ENCODE results near the gene RMRP.
"Not testable (repeated sequence)": the region's sequence is repeated elsewhere in the genome, so short reads cannot be mapped to it uniquely, and the experiment has no call there.

RMRP gene

DNA sequence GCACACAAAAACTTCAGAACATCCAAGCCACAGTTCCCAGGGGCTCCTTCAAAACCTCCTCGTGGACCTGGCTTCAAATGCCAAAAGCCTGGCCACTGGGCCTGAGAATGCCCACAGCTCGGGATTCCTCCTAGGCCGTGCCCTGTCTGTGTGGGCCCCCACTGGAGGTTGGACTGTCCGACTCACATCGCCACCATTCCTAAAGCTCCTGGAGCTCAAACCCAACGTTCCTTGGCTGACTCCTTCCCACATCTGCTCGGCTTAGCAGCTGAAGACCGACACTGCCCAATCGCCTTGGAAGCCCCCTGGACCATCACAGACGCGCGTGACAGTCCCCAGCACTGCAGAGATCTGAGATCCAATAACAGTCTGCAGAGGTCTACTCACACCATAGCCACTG lies 14.8 kb downstream of the RMRP start:
- DNase-seq (ENCODE audit: low read depth, low spot score) = no peak

DNA sequence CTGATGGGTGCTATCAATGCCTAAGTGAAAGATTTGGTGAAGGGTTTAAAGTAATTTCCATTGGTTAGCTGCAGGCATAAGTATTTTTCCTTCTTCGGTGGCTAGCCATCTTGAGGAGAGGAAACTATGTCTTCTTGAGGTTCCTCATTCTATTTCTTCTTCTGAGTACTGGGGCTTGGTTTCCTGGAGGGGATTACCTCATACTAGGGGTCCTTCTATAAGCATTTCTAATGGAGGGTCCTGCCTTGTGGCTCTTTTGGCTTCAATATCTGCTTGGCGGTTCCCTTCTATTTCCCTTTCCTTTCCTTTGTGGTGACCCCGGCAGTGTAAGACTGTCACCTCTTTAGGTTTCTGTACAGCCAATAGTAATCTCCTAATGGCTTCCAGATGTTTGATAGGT lies 16.3 kb downstream of the RMRP start:
- not testable (repeated sequence) for DNase-seq (ENCODE audit: low read depth, low spot score)

DNA sequence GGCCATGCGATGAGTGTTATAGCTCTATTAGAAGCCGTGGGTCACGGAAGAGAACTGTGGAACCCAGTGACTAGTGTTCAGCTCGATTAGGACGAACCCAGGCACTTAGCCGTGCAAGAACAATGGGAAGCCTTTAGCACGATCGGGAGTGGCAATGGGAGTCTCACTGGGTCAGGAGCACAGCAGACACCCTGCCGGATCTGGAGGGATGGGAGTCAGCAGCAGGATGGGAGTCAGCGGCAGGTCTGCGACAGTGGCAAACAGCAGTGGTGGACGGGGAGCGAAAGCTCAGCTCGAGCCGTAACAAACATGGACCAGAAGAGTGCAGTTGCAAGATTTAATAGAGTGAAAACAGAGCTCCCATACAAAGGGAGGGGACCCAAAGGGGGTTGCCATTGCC lies 17.4 kb downstream of the RMRP start:
- not testable (repeated sequence) for DNase-seq (ENCODE audit: low read depth, low spot score)

DNA sequence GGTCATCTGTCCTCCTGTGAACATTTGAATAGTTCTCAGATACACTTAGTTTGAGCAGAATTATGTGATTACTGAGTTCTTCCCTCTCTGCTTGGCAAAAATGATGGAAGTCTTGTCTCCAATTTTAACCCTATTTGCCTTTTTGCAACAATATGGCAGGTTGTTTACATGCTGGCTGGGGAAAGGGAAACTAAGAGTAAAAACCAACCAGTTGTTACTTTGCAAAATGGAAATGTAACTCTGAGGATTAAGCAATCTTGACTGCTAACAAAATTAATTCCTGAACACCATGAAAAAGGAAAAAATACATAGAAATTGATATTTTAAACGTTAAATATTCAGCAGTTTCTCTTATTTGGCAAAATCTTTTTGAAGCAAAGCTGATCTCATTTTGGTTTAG lies 18.2 kb downstream of the RMRP start:
- DNase-seq (ENCODE audit: low read depth, low spot score) = no peak

DNA sequence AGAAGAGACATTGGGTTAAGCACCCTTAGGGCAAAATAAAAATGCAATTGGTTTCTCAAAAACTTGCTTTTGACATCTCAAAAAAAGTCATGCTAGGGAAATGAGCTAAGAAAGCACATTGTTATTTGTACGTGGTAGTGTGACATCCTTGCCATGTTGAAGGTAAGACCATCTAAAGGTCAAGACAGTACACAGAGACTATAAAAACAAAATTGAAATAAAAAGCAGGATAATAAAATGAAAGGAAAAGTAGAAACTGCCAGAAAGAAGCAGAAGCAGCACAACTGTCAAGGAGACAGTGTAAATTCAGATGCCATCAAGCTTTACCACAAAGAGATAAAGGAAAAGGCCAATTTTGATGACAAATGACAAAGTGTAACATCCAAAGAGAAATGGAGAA lies 18.6 kb downstream of the RMRP start:
- not testable (repeated sequence) for DNase-seq (ENCODE audit: low read depth, low spot score)

DNA sequence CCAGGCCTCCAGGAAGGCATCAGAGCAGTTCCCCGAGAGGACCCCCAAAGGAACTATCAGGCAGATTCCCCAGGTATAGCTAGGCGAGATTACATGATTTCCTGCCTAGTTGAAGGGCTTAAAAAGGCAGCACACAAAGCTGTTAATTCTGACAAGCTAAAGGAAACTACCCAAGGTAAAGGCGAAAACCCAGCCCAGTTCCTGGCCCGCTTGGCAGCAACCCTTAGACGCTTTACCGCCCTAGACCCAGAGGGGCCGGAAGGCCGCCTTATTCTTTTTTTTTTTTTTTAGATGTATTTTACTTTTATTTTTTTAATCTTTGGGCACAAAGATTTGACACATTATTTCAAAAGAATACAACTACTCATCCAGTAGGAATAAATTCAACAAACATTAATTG lies 19.1 kb downstream of the RMRP start:
- DNase-seq (ENCODE audit: low read depth, low spot score) = not testable (repeated sequence)

DNA sequence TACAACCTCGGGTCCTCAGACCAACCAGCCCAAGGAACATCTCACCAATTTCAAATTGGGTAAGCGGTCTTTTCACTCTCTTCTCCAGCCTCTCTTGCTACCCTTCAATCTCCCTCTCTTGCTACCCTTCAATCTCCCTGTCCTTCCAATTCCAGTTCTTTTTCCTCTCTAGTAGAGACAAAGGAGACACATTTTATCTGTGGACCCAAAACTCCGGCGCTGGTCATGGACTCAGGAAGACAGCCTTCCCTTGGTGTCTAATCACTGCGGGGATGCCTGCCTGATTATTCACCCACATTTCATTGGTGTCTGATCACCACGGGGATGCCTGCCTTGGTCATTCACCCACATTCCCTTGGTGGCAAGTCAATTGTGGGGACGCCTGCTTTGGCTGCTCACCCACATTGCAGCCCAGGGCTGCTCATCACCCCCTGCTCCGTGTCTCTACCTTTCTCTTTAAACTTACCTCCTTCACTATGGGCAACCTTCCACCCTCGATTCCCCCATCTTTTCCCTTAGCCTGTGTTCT lies 20.3 kb downstream of the RMRP start:
- not testable (repeated sequence) for DNase-seq (ENCODE audit: low read depth, low spot score)

DNA sequence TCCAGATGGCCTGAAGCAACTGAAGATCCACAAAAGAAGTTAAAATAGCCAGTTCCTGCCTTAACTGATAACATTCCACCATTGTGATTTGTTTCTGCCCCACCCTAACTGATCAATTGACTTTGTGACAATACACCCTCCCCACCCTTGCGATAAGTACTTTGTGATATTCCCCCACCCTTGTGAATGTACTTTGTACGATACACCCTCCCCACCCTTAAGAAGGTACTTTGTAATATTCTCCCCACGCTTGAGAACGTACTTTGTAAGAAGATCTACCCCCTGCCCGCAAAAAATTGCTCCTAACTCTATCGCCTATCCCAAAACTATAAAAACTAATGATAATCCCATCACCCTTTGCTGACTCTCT lies 21.0 kb downstream of the RMRP start:
- DNase-seq (ENCODE audit: low read depth, low spot score) = not testable (repeated sequence)

DNA sequence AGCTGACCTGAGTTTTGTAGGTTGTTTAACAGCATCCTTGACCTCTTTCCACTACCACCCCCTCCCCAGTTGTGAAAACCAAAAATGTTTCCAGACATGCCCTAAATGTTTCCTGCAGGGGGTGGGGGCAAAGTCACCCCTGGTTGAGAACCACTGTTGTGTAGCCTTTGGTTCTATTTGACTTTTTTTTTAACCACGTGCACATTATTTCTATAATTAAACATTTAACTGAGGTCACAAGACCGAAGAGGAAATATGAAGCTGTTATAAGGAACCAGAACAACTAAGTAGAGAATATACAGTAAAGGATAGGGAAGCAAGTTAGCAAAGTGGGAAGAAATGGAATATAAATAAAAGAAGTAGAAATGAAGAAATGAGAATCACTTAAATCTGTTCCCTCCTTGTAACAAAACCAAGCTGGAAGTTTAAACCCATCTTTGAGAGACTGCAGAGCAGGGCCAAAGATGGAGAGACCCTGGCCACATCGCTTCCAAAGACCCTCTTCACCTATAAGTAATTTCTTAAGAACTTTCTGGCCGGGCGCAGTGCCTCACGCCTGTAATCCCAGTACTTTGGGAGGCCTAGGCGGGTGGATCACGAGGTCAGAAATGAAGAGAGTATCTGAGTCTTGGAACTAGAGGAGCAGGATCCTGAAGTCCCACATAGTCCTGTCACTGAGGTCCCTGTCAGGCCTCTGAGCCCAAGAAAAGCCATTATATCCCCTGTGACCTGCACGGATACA lies 21.5 kb downstream of the RMRP start:
- DNase-seq (ENCODE audit: low read depth, low spot score) = no peak

DNA sequence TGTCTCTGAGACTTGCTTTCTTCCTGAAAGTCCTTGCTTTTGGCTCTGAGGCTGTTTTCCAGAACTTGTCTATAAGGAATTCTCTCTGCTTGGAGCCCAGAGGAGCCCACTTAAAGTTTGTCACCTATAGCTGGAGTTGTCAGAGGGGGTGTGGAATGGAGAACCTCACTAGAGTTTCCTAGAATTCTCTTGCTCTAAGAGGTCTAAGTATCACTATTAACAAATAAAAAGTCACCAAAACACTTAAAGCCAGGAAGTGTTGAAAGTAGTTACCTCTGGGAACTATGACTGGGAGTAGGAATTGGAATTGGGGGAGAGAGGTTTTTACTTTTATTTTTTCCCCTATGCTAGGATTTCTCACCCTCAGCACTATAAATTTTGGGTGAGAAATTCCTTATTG lies 22.1 kb downstream of the RMRP start:
- DNase-seq (ENCODE audit: low read depth, low spot score) = no peak

DNA sequence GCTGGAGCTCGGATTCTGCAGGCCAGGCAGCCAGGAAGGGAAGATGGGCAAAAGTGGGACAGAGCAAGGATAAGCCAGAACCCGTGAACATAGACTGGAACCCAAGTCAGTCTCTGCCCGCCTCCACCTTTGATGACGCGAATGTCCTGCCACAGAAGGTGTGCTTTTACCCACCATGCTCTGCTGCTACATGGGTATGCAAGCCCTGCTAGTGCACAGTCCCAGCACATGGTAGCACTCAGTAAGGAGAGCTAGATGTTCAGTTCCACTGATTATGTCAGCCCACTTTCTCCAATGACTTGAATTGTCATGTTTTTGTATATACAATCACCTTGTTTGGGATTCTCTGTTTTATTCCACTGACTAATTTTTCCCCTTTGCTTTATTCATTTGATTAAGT lies 28.2 kb downstream of the RMRP start:
- no peak for DNase-seq (ENCODE audit: low read depth, low spot score)

DNA sequence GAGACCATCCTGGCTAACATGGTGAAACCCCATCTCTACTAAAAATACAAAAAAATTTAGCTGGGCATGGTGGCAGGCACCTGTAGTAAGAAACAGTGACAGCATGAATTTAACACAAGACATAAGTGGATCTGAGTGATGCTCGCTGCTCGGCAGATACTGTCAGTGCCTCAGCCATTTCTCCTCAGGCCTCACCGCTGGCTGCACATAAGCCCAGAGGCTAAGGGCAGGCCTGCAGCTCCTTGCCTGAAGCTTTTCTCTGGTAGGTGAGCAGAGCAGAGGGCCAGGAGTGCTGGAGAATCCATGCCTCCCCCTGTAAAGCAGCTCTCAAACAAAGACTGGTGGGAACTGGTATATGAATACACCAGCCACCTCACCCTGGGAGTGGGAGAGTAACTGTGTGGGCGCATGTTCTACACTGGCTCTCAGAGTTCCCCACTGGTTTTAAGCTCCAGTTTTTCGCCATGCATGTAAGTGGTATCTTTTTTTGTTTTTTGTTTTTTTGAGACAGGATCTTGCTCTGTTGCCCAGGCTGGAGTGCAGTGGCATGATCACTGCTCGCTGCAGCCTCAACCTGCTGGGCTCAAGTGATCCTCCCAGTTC lies 29.3 kb downstream of the RMRP start:
- no peak for DNase-seq (ENCODE audit: low read depth, low spot score)

DNA sequence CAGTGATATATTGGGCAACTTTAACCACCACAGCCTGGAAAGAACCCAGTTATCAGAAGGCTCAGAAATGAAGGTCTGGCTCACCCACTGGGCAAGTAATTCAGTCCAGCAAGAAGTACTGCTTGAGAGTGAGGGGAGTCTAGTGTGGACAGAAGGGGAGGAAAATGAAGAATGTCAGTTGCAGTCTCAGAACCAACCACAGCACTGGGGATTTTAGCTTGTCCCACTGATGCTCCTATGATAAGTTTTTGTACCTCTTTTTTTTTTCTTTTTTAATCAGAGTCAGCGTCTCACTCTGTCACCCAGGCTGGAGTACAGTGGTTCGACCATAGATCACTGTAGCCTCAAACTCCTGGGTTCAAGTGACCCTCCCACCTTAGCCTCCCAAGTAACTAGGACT lies 30.2 kb downstream of the RMRP start:
- DNase-seq (ENCODE audit: low read depth, low spot score) = no peak

DNA sequence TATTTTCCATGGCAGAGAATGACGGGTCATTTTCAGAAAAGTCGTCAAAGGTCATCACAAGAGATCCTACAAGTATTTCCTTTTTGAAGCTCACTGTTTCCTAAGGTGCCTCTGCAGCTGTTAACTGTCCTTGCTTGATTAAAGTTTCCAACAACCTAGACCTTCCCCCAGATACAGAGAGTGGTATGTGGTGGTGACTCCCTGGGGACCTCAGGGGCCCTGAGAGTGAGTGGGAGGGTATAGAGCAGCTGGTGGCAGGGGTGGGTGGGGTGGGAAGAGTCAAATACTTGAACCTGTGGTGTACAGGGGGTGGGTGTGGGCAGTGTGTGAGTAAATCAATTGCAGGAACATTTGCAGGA lies 38.0 kb downstream of the RMRP start:
- no peak for DNase-seq (ENCODE audit: low read depth, low spot score)

DNA sequence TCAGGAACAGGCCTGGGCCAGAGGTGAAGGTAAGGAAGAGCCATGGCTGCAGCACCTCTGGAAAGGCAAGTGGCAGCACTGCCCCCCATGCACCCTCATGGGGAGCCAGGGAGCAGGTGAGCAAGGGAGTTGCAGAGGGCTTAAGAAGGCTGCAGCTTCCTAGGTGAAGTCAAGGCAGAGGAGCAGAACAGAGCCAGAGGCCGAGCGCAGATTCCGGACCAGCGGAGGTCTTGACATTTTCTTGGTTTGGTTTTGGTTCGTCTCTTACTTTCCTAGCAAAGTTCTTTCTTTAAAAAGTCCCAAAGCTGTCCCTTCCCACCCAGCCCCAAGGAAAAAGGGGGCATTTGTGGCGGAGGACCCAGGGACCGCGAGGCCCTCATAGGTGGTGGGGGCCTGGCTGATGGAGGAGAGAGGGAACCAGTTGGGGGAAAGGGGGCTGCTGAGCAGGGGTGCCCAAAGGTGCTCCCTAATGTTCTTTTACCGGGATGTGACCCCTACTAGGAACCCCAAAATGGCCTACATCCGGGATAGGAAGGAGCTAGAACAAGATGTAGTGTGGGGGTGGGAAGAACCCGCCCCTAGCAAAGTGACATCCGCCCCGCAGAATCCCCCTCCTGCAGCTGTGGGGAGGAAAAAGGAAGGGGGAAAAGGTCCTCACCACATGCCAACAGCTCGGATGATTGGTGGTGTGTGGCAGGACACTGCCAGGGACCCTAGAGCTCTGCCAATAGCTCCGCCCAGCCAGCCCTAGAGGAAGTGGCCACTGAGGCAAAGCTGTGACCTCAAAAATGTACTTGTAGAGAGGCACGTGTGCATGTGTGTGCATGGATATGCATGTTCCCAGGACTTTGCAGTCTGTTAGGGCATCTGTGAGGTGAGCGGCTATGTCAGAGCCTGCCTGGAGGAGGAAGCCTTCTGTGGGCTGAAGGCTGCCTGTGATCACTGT lies 38.7 kb downstream of the RMRP start:
- no peak for DNase-seq (ENCODE audit: low read depth, low spot score)

DNA sequence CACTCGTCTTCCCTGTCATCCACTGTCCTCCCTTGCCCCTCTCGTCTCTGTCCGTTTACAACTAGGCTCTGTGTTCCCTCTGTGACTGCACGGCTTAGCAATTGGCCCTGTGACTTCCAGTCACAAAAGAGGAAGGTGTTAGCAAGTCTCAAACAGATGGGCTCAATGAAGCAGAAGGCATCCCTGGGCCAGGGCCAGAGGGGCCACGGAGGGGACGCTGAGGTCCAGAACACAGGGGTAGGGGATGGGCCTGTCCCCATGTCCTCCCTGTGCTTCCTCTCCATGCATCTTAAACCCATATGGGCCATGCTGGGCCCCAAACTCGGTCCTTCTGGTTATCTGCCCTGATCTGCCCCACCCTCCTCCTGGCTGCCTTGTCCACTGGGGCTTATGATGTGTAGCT lies 39.5 kb downstream of the RMRP start, which contains the start of gene CD72:
Gene CD72 (minus strand): TSS at position 89 of the 403 bp plus-strand sequence. CDS start 110 bp downstream, outside the sequence.
- DNase-seq (ENCODE audit: low read depth, low spot score) = no peak

DNA sequence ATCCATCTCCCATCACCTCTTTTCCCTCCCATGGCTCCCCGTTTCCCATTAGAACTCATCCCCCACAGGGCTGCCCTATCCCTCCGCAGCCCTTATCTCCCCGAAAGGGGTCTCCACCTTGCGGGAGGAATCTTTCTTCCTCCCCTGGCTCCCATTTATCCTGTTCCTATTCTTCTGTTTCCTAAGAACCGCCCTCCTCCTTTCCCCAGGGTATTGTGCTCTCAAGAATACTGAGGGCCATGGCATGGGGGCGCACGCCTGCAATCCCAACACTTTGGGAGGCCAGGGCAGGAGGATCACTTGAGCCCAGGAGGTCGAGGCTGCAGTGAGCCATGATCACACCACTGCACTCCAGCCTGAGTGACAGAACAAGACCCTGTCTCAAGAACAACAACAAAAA lies 40.3 kb downstream of the RMRP start:
- no peak for DNase-seq (ENCODE audit: low read depth, low spot score)

DNA sequence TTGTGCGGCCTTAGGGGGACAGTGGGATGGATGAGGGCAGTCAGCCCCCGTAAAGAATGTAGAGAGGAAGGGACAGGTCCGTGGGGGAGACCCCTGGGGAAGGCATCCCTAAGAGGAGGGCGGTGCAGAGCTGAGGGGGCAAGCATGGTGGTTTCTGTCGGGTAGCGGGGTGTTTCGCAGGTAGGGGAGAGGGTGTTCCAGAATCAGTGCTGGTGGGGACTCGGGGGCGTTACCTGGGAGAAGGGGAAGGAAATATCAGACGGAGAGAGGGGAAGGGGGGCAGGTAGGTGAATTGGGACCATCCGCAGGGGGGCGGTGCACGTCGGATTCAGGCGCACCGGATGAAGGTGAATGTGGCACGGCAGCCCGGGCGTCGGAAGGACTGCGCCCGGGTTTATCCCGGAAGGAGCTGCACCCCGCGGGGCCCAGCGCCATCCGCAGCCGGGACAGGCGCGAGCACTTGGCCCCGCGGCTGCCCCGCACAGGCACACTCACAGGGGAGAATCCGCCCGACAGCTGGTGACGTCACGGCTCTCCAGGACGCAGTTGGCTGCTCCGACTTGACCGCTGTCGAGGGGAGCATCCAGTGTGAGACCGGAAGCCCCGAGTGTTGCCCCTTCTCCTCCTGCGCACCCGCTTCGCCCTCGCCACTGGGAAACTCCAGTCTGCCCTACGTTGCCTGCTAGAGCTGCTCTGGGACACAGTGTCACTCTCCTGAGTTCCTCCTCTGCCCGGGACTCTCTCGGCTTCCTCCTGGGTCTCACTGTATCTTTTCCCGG lies 40.9 kb downstream of the RMRP start:
- DNase-seq (ENCODE audit: low read depth, low spot score) = no peak

DNA sequence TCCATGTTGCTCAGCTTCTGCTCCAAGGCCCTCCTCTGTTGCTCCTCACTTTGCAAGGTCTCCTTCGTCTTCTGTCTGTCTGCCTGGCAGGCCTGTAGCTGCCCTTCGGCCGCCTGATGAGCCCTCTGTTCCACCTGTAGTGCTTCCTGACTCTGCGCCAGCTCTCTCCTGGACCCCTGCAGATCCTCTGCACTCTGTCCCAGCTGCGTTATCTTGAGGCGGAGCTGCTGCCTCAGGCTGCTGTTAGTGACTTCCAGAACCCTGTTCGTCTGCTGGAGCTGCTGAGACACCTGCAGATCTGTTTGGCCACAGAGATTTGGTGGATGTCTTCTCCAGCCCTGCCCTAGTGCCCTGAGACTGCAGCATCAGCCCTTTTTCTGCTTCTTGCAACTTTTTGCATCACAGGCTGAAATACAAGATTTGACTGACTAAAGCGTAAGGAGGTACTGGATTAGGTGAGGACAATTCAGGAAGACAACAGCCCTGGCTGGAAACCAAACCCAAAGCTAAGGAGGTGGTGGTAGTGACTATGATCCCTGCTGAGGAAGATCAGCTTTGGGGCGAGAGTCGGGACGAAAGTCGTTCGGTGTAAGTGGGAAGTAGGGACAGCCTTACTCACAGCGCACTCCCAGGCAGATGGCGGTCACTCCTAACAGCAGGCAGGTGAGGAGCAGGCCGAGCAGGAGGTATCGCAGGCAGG lies 41.7 kb downstream of the RMRP start:
- no peak for DNase-seq (ENCODE audit: low read depth, low spot score)

DNA sequence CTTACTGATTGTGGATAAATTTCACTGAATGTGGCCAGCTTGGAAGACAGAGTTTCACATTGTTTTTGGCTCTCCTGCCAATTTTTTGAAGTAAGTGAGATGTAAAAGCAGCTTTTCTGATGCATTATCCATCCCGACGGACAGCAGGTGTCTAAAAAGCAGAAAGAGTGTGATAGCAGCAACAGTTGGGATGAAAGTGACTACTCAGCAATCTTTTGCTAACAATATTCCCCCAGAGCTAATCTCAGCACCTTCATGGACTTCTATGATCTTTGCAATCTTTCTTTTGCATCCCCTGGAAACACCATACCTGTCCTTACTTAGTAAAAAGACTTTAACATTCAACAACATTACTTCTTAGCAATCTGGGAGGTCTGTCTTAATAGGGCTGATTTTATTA lies 45.0 kb downstream of the RMRP start:
- no peak for DNase-seq (ENCODE audit: low read depth, low spot score)

DNA sequence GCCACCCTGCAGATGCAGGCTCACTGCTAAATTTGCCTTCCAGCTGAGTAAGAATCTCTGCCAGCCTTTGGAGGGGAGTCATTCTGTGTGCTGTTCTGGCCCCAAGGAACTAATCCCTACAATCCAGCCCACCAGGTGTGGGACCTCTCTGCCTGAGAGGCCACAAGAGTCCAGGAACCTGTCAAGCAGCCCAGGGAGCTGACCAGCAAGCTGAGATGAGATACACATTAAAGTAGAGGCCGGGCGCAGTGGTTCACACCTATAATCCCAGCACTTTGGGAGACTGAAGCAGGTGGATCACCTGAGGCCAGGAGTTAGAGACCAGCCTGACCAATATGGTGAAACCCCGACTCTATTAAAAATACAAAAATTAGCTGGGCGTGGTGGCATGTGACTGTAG lies 45.8 kb downstream of the RMRP start:
- DNase-seq (ENCODE audit: low read depth, low spot score) = not testable (repeated sequence)
